HepG2 (cell line): ENCODE data around the gene MAPK11.

Source experiments
- CHD2 ChIP-seq: IDR thresholded peaks from 2 replicates; pipeline ENCODE4 v1.6.1; 2011; ENCODE audit warnings: low read depth, low read length, improper control_type of control experiment
- CHD4 ChIP-seq: fragments of 200-600 bp; sonication (generic); IDR thresholded peaks from 2 replicates; pipeline ENCODE4 v1.7.0; 2017; ENCODE audit warnings: mild to moderate bottlenecking, low read length, borderline replicate concordance
- NFE2L1 ChIP-seq: sonication (generic); formaldehyde crosslinking; IDR thresholded peaks from 2 replicates; pipeline ENCODE4 v1.4.0; 2020; ENCODE audit warnings: missing genetic modification reagents, mild to moderate bottlenecking, borderline replicate concordance
- NFKBIZ ChIP-seq: IDR thresholded peaks from 2 replicates; pipeline ENCODE4 v1.6.1; 2018; ENCODE audit warnings: missing genetic modification reagents, missing compliant biosample characterization
- POLR2A ChIP-seq, 2 experiments: IDR thresholded peaks; 2 replicates each; pipeline ENCODE4 v1.6.1; 2011; ENCODE audit warnings: low read depth in 2 of 2, low read length in 2 of 2, mild to moderate bottlenecking in 1 of 2, moderate library complexity in 1 of 2; ENCODE audit not compliant: insufficient read depth in 1 of 2
- SIN3B ChIP-seq: fragments of 150-350 bp; IDR thresholded peaks from 2 replicates; pipeline ENCODE4 v1.6.1; 2014; ENCODE audit warnings: low read length
- YY1 ChIP-seq: IDR thresholded peaks from 2 replicates; pipeline ENCODE4 v1.6.1; 2011; ENCODE audit warnings: low read length, low read depth, moderate library complexity, mild to moderate bottlenecking; ENCODE audit not compliant: insufficient read depth, insufficient replicate concordance
- ZNF577 ChIP-seq: sonication (generic); formaldehyde crosslinking; IDR thresholded peaks from 2 replicates; pipeline ENCODE4 v1.4.0; 2020; ENCODE audit warnings: mild to moderate bottlenecking, low read depth, missing genetic modification reagents, borderline replicate concordance
- TF ChIP-seq, protein P1 (sequence below): sonication (generic); formaldehyde crosslinking; IDR thresholded peaks from 2 replicates; pipeline ENCODE4 v1.5.0; 2020; ENCODE audit warnings: mild to moderate bottlenecking, missing genetic modification reagents, moderate library complexity
- TF ChIP-seq, protein P2 (sequence below): sonication (generic); formaldehyde crosslinking; IDR thresholded peaks from 2 replicates; pipeline ENCODE4 v1.8.1; 2023; ENCODE audit warnings: mild to moderate bottlenecking, missing genetic modification reagents

DNA sequence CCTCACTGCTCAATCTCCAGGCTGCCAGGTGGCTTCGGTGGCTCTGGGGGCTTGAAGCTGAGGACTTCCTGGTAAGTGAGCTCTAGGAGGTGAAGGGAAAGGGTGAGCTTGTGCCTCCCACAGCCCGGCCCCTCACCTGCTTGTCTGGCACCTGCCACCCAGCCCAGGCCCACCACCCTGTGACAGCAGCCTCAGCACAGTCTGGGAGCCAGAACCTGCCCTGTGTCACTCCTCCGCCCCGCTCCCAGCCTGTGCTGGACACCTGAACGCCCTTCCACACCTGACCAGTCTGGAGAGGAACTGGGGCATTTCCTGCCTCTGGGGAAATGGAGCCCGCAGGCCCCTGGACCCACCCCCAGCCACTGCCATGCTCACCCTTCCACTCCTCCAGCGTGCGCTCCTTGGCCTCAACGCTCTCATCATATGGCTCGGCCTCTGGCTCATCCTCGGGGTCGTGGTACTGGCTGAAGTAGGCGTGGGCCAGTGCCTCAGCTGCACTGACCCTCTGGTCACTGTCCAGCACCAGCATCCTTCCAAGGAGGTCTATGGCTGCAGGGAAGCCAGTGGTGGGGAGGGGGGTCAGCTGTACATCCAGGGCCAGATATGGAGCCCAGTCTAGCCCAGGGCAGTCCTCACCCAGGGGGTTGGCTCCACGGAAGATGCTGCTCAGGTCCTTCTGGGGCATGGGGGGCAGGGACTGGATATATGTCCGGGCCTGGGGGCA is 5.1 kb downstream of the MAPK11 start:
- TF ChIP-seq, protein P1, sequence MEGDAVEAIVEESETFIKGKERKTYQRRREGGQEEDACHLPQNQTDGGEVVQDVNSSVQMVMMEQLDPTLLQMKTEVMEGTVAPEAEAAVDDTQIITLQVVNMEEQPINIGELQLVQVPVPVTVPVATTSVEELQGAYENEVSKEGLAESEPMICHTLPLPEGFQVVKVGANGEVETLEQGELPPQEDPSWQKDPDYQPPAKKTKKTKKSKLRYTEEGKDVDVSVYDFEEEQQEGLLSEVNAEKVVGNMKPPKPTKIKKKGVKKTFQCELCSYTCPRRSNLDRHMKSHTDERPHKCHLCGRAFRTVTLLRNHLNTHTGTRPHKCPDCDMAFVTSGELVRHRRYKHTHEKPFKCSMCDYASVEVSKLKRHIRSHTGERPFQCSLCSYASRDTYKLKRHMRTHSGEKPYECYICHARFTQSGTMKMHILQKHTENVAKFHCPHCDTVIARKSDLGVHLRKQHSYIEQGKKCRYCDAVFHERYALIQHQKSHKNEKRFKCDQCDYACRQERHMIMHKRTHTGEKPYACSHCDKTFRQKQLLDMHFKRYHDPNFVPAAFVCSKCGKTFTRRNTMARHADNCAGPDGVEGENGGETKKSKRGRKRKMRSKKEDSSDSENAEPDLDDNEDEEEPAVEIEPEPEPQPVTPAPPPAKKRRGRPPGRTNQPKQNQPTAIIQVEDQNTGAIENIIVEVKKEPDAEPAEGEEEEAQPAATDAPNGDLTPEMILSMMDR (CRISPR knock-in tag), result no peak
- TF ChIP-seq YY1 (no peak), SIN3B (no peak), CHD2 (no peak), CHD4 (no peak), ZNF577 (CRISPR knock-in tag) (no peak), NFKBIZ (CRISPR knock-in tag) (no peak), NFE2L1 (CRISPR knock-in tag) (no peak), POLR2A (IDR thresholded peaks at IDR 0.05; ENCODE audit: insufficient read depth in 1 of 2, low read depth in 2 of 2, low read length in 2 of 2) (no peak)
- TF ChIP-seq, protein P2, sequence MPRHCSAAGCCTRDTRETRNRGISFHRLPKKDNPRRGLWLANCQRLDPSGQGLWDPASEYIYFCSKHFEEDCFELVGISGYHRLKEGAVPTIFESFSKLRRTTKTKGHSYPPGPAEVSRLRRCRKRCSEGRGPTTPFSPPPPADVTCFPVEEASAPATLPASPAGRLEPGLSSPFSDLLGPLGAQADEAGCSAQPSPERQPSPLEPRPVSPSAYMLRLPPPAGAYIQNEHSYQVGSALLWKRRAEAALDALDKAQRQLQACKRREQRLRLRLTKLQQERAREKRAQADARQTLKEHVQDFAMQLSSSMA, result no peak
